NCI-H2196 treated with DMSO at 0.1 percent for 48 hours (cell line): Measurements from ENCODE around the gene DIDO1.

ENCODE experiments used
- DNase-seq: peaks from one replicate; lab custom pipeline; 2025; ENCODE audit not compliant: unreplicated experiment; lab: John Stamatoyannopoulos, UW

Gene DIDO1

GRCh38 chr20:62911701-62912280 is 14.5 kb downstream of the DIDO1 start:
- no peak for DNase-seq

GRCh38 chr20:62910777-62911497 is 15.4 kb downstream of the DIDO1 start:
- no peak for DNase-seq

- DNase-seq: no peak
These were observed 16.0 kb downstream of the DIDO1 start for GRCh38 chr20:62910217-62910766.

GRCh38 chr20:62908971-62909791 is 17.1 kb downstream of the DIDO1 start:
- DNase-seq: peak; percentile 22

- no peak for DNase-seq
These were observed 18.7 kb downstream of the DIDO1 start for GRCh38 chr20:62907384-62908317.

- DNase-seq: no peak
These were observed 19.5 kb downstream of the DIDO1 start for GRCh38 chr20:62906647-62907375.

GRCh38 chr20:62906209-62906608 is 20.1 kb downstream of the DIDO1 start:
- no peak for DNase-seq

GRCh38 chr20:62905536-62906117 is 20.7 kb downstream of the DIDO1 start:
- no peak for DNase-seq

- no peak for DNase-seq
These were observed 23.2 kb downstream of the DIDO1 start for GRCh38 chr20:62902926-62903615.

GRCh38 chr20:62901891-62902290 is 24.4 kb downstream of the DIDO1 start:
- no peak for DNase-seq

- DNase-seq: peak; percentile 21
These were observed 25.4 kb downstream of the DIDO1 start for GRCh38 chr20:62900692-62901584.

- peak; percentile 65 for DNase-seq
These were observed 26.1 kb downstream of the DIDO1 start for GRCh38 chr20:62900052-62900691.

- no peak for DNase-seq
These were observed 26.7 kb downstream of the DIDO1 start for GRCh38 chr20:62899633-62900051.

- DNase-seq: no peak
These were observed 27.2 kb downstream of the DIDO1 start for GRCh38 chr20:62898970-62899632.

- no peak for DNase-seq
These were observed 28.0 kb downstream of the DIDO1 start for GRCh38 chr20:62898093-62898964.

- DNase-seq: no peak
These were observed 28.6 kb downstream of the DIDO1 start for GRCh38 chr20:62897666-62898065.
